ENCODE measurements around the gene UMPS.

GRCh38 chr3:124763644-124764358 lies 33.5 kb downstream of the UMPS start:
- TF ChIP-seq CTCF (IDR thresholded peaks at IDR 0.05) (no peak), EZH2phosphoT487 (IDR thresholded peaks at IDR 0.05) (no peak)
